Mesodermal cell (in vitro differentiated cells): ENCODE data around the gene FIBCD1.

ENCODE experiments used
- H3K27ac ChIP-seq: 2 replicates; pipeline ENCODE4 v1.7.0; 2013; ENCODE audit warnings: mild to moderate bottlenecking, low read depth, low read length, moderate library complexity; ENCODE audit not compliant: severe bottlenecking
- H3K36me3 ChIP-seq: 2 replicates; pipeline ENCODE4 v1.7.1; 2013; ENCODE audit warnings: mild to moderate bottlenecking, low read length, moderate library complexity; ENCODE audit not compliant: control insufficient read depth, insufficient read depth
- H3K4me1 ChIP-seq: one replicate; pipeline ENCODE4 v1.7.1; 2013; ENCODE audit warnings: mild to moderate bottlenecking, low read length; ENCODE audit not compliant: insufficient read depth, control insufficient read depth, poor library complexity, severe bottlenecking
- H3K4me3 ChIP-seq: 2 replicates; pipeline ENCODE4 v1.7.0; 2013; ENCODE audit warnings: low read length, control low read depth, mild to moderate bottlenecking; ENCODE audit not compliant: insufficient read depth, poor library complexity, severe bottlenecking; ENCODE audit errors: extremely low read depth
- H3K9me3 ChIP-seq: 2 replicates; pipeline ENCODE4 v1.7.1; 2013; ENCODE audit warnings: mild to moderate bottlenecking, low read length, moderate library complexity; ENCODE audit not compliant: control insufficient read depth
- whole genome bisulfite sequencing, 2 experiments: methylation state at CpG; one replicate each; pipeline ENCODE4 v1.1.5; 2013; ENCODE audit warnings: missing lambda C conversion rate in 2 of 2; ENCODE audit not compliant: insufficient coverage in 2 of 2; 5-methylcytosine and 5-hydroxymethylcytosine counted together

Gene FIBCD1

DNA sequence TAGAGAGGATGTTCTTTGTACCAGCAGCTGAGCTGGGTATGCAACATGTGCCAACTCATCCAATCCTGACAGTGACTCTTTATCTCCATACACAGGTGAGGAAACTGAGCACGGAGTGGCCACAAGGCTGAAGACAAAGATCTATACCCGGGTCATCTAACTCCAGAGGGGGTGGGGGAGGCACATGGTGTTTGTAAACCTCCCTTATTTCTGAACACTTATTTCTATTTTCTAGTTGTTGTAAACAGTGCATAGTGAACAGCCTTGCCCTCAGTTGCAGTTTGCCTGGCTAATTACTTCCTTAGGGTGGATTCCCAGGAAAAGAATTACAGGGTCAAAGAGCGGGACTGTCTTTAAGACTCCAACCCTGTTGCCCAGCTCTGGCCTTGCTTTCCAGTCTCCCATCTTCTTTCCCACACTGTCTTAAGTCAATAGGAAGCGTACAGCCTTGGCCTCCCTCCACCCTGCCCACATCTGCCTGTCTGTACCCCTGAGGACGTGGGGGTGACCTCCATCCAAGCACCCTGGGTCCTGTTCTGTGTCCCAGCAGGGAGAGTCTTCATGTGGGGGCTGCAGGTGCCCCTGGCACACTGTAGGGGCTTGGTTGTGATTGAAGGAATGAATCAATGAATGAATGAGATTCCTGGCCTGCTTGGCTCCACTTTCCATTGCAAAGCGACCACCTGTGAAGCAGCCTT, 13.2 kb upstream of the FIBCD1 start:
- Histone ChIP-seq H3K27ac (no peak overlapping the region), H3K36me3 (no peaks in the 10 kb centered on the region), H3K4me1 (no peaks in the 10 kb centered on the region), H3K4me3 (no peak overlapping the region), H3K9me3 (no peaks in the 10 kb centered on the region)
- 52 to 85% methylated on average over 3 of the region's 6 CpGs for WGBS, 2 experiments

DNA sequence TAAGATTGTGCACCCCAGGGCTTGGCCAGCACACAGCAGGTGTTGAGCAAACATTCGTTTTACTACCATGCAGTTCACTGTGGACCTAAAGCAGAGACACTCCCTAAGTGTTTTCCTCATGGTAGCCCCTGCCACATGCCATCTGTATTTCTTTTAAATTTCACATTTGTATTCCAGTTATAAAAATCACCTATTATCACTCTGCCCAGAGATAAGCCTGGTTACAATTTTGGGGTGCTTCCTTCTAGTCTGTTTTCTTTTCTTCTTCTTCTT, 10.9 kb upstream of the FIBCD1 start:
- Histone ChIP-seq H3K4me1 (no peaks in the 10 kb centered on the region), H3K9me3 (no peaks in the 10 kb centered on the region), H3K36me3 (no peaks in the 10 kb centered on the region), H3K27ac (no peak overlapping the region), H3K4me3 (no peak overlapping the region)
- 82 to 88% methylated on average over 1 of the region's 1 CpG for WGBS, 2 experiments

DNA sequence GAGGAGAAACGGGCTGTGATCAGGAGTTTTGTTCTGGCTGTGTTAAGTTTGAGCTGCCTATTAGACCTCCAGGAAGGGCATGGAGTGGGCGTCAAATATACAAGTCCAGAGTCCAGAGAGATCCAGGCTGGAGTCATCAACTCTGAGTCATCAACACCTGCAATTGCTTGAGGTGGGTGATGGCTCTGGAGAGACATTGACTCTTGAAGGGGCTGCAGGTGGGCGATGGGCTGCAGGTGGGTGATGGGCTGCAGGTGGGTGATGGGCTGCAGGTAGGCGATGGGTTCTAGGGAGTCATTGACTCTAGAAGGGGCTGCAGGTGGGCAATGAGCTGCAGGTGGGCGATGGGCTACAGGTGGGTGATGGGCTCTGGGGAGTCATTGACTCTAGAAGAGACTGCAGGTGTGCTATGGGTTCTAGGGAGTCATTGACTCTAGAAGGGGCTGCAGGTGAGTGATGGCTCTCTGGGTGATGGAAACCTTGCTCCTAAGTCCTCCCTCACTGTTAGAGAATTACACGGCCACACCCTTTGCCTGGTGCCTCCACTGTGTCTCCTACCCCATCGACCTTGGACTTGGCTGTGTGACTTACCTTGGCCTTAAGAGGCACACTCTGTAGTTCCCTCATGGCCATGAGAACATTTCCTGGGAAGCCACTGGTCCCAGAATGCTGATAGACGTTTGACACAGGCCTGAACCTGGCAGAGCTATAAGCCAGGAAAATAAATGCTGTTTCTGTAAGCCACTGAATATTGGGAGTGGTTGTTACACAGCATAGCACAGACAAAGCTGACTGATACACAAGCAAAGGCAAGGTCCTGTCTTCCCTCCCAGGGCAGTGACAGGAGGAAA, 10.4 kb upstream of the FIBCD1 start:
- 73 to 83% methylated on average over 7 to 8 of the region's 8 CpGs for WGBS, 2 experiments
- Histone ChIP-seq H3K4me3 (no peak overlapping the region), H3K27ac (no peak overlapping the region)

DNA sequence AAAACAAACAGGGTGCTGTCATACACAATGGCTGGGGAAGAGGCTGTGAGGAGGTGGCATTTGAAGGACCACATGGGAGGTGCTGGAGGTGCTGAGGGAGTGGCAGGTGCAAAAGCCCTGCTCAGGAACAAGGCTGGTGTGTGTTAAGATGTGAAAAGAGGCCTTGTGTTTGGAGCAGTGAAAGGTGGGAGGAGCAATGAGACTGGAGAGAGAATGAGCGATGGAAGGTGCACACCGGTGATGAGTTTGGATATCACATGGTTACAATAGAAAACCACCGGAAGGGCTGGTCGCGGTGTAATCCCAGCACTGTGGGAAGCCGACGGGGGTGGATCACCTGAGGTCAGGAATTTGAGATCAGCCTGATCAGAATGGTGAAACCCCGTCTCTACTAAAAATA, 9.2 kb upstream of the FIBCD1 start:
- 71 to 86% methylated on average over 7 of the region's 8 CpGs for WGBS, 2 experiments

More for the DNA sequence above, 10.4 kb upstream of the FIBCD1 start:
- Histone ChIP-seq H3K36me3 (no peaks in the 10 kb centered on the region), H3K4me1 (no peaks in the 10 kb centered on the region), H3K9me3 (no peaks in the 10 kb centered on the region)

DNA sequence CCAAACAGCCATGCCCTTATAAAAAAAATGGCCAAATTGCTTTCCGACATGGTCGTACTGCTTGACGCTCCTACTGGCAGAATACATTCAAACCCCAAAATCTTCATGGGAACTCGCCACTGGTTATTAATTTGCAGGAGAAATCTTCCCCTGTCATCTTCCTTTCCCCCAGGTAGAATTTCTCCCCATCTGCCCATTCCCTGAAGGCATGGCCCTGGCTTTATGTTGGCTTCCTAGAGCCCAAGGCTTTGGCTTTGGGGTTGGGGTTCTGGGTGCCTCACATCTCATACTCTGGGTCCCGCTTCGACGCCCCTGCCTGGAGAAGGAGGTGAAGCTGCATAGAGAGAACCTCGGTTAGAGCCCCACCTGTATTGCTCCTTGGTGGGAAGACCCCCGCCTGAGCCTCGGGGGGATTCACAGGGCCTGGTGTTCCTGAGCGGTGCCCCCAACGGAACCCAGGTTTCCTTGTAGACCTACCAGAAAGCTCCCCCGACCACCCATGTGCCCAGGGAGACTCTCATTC, 8.6 kb upstream of the FIBCD1 start:
- WGBS, 2 experiments, result 90 to 91% methylated on average over 8 to 10 of the region's 13 CpGs
- H3K4me3 ChIP-seq, result no peak overlapping the region
- H3K36me3 ChIP-seq, result no peaks in the 10 kb centered on the region
- H3K9me3 ChIP-seq, result no peaks in the 10 kb centered on the region
- H3K4me1 ChIP-seq, result no peaks in the 10 kb centered on the region
- no peak overlapping the region for H3K27ac ChIP-seq

More for the DNA sequence above, 9.2 kb upstream of the FIBCD1 start:
- Histone ChIP-seq H3K36me3 (no peaks in the 10 kb centered on the region), H3K4me3 (no peak overlapping the region), H3K4me1 (no peaks in the 10 kb centered on the region), H3K27ac (no peak overlapping the region), H3K9me3 (no peaks in the 10 kb centered on the region)

DNA sequence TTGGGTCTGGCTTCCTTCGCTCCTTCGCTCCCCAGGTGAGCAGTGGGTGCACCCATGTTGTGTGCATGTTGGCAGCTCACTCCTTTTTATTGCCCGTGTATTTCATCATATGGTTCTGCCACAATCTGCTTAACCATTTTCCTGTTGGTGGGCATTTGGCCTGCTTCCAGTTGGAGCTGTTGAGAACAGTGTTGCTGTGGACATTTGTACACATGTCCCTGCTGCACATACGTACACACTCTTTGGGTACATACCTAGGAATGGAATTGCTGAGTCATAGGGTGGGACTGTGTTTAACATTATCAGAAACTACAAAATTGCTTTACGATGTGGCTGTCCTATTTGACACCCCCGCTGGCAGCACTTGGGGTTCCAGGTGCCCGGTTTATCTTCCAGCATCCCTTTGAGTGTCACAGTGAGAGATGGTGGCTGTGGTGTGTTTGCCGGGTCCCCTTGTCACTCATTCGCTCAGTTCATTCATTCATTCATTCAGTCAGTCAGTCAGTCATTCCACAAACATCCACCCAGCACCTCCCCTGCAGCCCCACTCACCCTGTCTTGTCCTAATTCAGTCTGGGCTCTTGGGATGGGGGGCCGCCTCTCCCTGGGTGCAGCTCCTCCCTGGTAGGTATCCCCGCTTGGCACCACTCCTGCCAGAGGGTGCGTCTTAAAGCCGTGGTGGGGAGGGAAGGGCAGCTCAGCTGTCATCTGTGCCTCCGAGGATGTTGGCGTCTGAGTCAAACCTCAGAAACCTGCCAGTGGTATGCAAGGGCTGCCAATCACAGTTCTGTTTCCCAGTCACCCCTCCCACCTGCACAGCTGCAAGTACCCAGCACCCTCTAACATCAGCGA, 7.9 kb upstream of the FIBCD1 start:
- no peaks in the 10 kb centered on the region for H3K36me3 ChIP-seq
- WGBS, 2 experiments, result 82 to 84% methylated on average over 4 to 10 of the region's 16 CpGs
- no peaks in the 10 kb centered on the region for H3K4me1 ChIP-seq
- no peak overlapping the region for H3K4me3 ChIP-seq
- no peaks in the 10 kb centered on the region for H3K9me3 ChIP-seq
- H3K27ac ChIP-seq, result no peak overlapping the region

DNA sequence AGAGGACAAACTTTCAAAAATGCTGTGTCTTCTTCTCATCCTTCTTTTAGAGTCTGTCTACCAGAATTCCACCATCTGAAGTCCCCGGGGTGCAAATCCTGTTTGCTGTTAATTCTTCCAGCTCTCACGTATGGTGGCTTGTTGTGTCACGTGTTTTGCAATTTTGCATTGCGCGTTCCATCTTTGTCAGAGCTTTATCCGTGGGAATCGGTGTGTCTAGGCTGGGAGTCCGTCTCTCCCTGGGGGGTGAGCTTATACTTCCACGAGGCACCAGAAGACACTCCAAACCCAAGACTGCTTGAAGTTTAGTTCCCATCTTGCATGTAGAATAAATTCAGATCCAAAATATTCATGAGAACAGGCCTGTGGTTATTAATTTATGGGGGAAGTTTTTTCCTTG, 6.1 kb upstream of the FIBCD1 start:
- 95 to 97% methylated on average over 6 to 7 of the region's 9 CpGs for WGBS, 2 experiments

DNA sequence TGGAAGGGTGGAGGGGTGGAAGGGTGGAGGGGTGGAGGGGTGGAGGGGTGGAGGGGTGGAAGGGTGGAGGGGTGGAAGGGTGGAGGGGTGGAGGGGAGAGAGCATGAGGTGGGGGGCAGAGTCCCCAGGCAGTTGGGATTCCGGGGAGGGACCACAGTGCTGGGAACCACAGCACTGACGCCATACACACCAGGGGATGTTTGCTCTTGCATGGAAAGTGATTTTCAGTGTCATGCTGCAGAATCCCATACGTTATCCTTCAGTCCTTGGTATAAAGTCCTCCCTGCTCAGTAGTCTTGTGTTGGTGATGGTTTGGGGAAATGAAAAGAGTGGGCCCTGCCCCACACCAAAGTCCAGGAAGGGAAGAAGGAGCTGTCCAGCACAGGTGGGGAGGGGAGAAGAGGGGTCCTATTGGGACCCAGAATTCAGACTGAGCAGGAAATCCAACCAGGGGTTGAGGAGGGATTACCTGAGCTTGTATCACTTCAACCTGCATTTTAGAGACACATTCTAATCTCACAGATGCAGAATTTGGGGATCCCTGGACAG, 5.5 kb upstream of the FIBCD1 start:
- no peak overlapping the region for H3K4me3 ChIP-seq
- no peak overlapping the region for H3K27ac ChIP-seq
- no peaks in the 10 kb centered on the region for H3K4me1 ChIP-seq
- WGBS, 2 experiments, result 33 to 55% methylated on average over 2 of the region's 3 CpGs
- H3K9me3 ChIP-seq, result no peaks in the 10 kb centered on the region
- no peaks in the 10 kb centered on the region for H3K36me3 ChIP-seq

More for the DNA sequence above, 6.1 kb upstream of the FIBCD1 start:
- H3K27ac ChIP-seq, result no peak overlapping the region
- no peaks in the 10 kb centered on the region for H3K9me3 ChIP-seq
- H3K4me3 ChIP-seq, result no peak overlapping the region
- no peaks in the 10 kb centered on the region for H3K4me1 ChIP-seq
- no peaks in the 10 kb centered on the region for H3K36me3 ChIP-seq

DNA sequence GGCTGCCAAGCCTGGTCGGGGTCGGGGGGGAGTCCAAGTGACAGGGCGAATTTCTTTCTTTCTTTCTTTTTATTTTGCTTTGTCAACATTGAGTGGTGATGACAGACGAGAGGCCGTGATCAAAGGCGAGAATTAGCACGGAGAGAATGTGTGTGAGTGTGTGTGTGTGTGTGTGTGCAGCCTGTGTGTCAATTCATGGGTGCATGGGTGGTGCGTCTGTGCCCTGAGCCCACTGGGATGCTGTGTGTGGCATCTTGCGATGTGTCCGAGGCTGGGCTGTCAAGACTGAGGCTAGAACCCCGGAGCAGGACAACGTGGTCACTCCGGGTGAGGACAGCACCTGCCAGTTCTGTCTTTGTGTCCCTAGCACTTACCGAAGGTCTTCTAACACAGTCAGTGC, 4.7 kb upstream of the FIBCD1 start:
- H3K4me3 ChIP-seq, result no peak overlapping the region
- WGBS, 2 experiments, result 70 to 73% methylated on average over 10 to 11 of the region's 14 CpGs
- H3K9me3 ChIP-seq, result no peaks in the 10 kb centered on the region
- no peaks in the 10 kb centered on the region for H3K36me3 ChIP-seq
- no peak overlapping the region for H3K27ac ChIP-seq
- no peaks in the 10 kb centered on the region for H3K4me1 ChIP-seq

DNA sequence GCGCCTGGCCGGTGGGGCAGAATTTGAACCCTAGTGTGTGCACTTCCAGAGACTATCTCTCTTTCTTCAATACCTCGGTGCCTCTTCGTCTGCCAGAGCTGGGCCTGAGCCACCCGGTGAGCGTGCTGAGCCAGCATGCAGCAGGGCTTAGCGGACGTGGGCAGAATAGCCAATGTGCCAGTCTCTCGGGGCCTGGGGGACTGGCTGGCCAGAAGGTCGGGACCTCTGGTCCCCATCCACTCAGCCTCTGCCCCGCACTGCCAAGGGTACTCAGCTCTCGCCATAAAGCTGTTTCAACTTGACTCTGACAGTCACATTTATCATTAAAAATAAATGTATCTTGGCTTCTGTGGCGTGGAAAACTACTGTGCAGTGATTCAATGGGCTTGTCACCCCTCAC, 4.2 kb upstream of the FIBCD1 start:
- 87 to 89% methylated on average over 10 to 13 of the region's 13 CpGs for WGBS, 2 experiments
- H3K4me1 ChIP-seq, result peaks cover 1% of the 10 kb centered on the region
- no peaks in the 10 kb centered on the region for H3K9me3 ChIP-seq
- no peaks in the 10 kb centered on the region for H3K36me3 ChIP-seq
- no peak overlapping the region for H3K27ac ChIP-seq
- no peak overlapping the region for H3K4me3 ChIP-seq
